Kasumi-1 (cell line): ENCODE data around the gene CD34.
A peak's percentile ranks its signal among the peaks of the same experiment; 100 is the strongest.

Experiments used
- DNase-seq, 2 experiments: peaks; one replicate each; lab custom pipeline; 2025; lab: John Stamatoyannopoulos, UW

The CD34 gene

GRCh38 chr1:207910591-207911354, at the start of gene CD34:
Gene CD34, minus strand, starts transcription at chr1:207911125. Its CDS starts 45 bp downstream, at chr1:207911080.
- peak; percentile 43 to 44 for DNase-seq

GRCh38 chr1:207960346-207960745, 49.4 kb upstream of the CD34 start:
- no peak for DNase-seq

- DNase-seq: no peak
These were observed 49.0 kb upstream of the CD34 start for GRCh38 chr1:207959910-207960309.

GRCh38 chr1:207959141-207959825, 48.4 kb upstream of the CD34 start:
- DNase-seq: no peak

GRCh38 chr1:207958376-207959139, 47.6 kb upstream of the CD34 start:
- no peak for DNase-seq

- no peak for DNase-seq
These were observed 46.1 kb upstream of the CD34 start for GRCh38 chr1:207956986-207957385.

GRCh38 chr1:207954104-207954503, 43.2 kb upstream of the CD34 start:
- DNase-seq: no peak

- peak; percentile 10 to 26 for DNase-seq
These were observed 42.0 kb upstream of the CD34 start for GRCh38 chr1:207952617-207953542.

- no peak for DNase-seq
These were observed 40.7 kb upstream of the CD34 start for GRCh38 chr1:207951652-207952051.

GRCh38 chr1:207950750-207951149, 39.8 kb upstream of the CD34 start:
- DNase-seq: no peak

- DNase-seq: no peak
These were observed 38.8 kb upstream of the CD34 start for GRCh38 chr1:207949571-207950195.

GRCh38 chr1:207948536-207949250, 37.8 kb upstream of the CD34 start:
- DNase-seq: no peak

- no peak for DNase-seq
These were observed 35.8 kb upstream of the CD34 start for GRCh38 chr1:207946756-207947155.

GRCh38 chr1:207944571-207944970, 33.6 kb upstream of the CD34 start:
- DNase-seq: no peak

- DNase-seq: peak in 1 of 2 experiments; percentile 28
These were observed 31.4 kb upstream of the CD34 start for GRCh38 chr1:207942337-207942741.

GRCh38 chr1:207941665-207942064, 30.7 kb upstream of the CD34 start:
- DNase-seq: no peak

GRCh38 chr1:207938016-207938415, 27.1 kb upstream of the CD34 start:
- DNase-seq: peak; percentile 26 to 50

- peak in 1 of 2 experiments; percentile 14 for DNase-seq
These were observed 26.3 kb upstream of the CD34 start for GRCh38 chr1:207937204-207937603.

GRCh38 chr1:207935166-207935583, 24.2 kb upstream of the CD34 start:
- DNase-seq: peak; percentile 44 to 51

- DNase-seq: no peak
These were observed 22.4 kb upstream of the CD34 start for GRCh38 chr1:207933205-207933800.
